GM12891 (cell line): Measurements from ENCODE around the gene SYDE2.
"Not testable (repeated sequence)": the region's sequence is repeated elsewhere in the genome, so short reads cannot be mapped to it uniquely, and the experiment has no call there.

Experiments
- PAX5 ChIP-seq: IDR thresholded peaks from 2 replicates; pipeline ENCODE4 v1.6.1; 2011; ENCODE audit warnings: low read length, moderate library complexity, mild to moderate bottlenecking; ENCODE audit not compliant: insufficient read depth, severe bottlenecking
- POLR2A ChIP-seq: IDR thresholded peaks from 2 replicates; pipeline ENCODE4 v1.6.1; 2011; ENCODE audit warnings: low read depth, low read length, control low read depth
- POLR2AphosphoS5 ChIP-seq: IDR thresholded peaks from 2 replicates; pipeline ENCODE4 v1.6.1; 2011; ENCODE audit warnings: low read depth, low read length, control low read depth
- POU2F2 ChIP-seq: IDR thresholded peaks from 2 replicates; pipeline ENCODE4 v1.6.1; 2011; ENCODE audit warnings: low read depth, mild to moderate bottlenecking, control low read depth, low read length, moderate library complexity
- SPI1 ChIP-seq: IDR thresholded peaks from 2 replicates; pipeline ENCODE4 v1.6.1; 2011; ENCODE audit warnings: low read depth, low read length, control low read depth
- TAF1 ChIP-seq: IDR thresholded peaks from 2 replicates; pipeline ENCODE4 v1.6.1; 2011; ENCODE audit warnings: low read depth, low read length, control low read depth

GRCh38 chr1:85138439-85138838 lies 62.4 kb downstream of the SYDE2 start:
- TF ChIP-seq POU2F2, POLR2A, TAF1, POLR2AphosphoS5, PAX5, SPI1: not testable (repeated sequence)
